ENCODE measurements around the gene CPNE4.

- TF ChIP-seq CTCF (IDR thresholded peaks at IDR 0.05) (no peak), POLR2A (IDR thresholded peaks at IDR 0.05) (no peak)
Measured at GRCh38 chr3:131551761-131552160, 483.1 kb downstream of the CPNE4 start.

All from body of pancreas (tissue), 4 donors.